Caco-2 (cell line): ENCODE results near the gene ETV3L. TPM values are rescaled to one million over a fixed set of nuclear protein-coding genes. Genes with fewer than 3 reads are reported as not detected.

Experiments used
- BruUV-seq: library from RNA; stranded (reverse); fragments of 400-500 nt; replicated peaks from 2 replicates; lab custom pipeline; 2021; lab: Mats Ljungman, UMichigan
- CTCF ChIA-PET: fragments of 300-600 bp; sonication (Branson Sonifier 250); formaldehyde crosslinking; loops from one replicate; lab custom pipeline; 2022; ENCODE audit warnings: antibody characterized with exemption; lab: Charles Lee
- POLR2A ChIA-PET: fragments of 300-600 bp; sonication (Branson Sonifier 250); formaldehyde crosslinking; loops from one replicate; lab custom pipeline; 2022; ENCODE audit warnings: antibody characterized with exemption; lab: Charles Lee
- DNase-seq, 2 experiments: peaks; one replicate each; pipeline versions ENCODE4 v3.0.0 to v3.0.0-alpha.2; 2020 to 2022
- H3K27me3 ChIP-seq: replicated peaks from 2 replicates; pipeline ENCODE4 v1.6.0; 2011; ENCODE audit warnings: low read length; ENCODE audit not compliant: control insufficient read depth, insufficient read depth
- H3K36me3 ChIP-seq: 2 replicates; pipeline ENCODE4 v1.5.1; 2011; ENCODE audit warnings: low read length; ENCODE audit not compliant: control insufficient read depth, insufficient read depth
- H3K4me1 ChIP-seq: fragments of 250-450 bp; sonication (Bioruptor Pico); 2 replicates; pipeline ENCODE4 v1.5.1; 2020; ENCODE audit warnings: mild to moderate bottlenecking
- H3K4me3 ChIP-seq: 2 replicates; pipeline ENCODE4 v1.5.1; 2011; ENCODE audit warnings: low read depth, mild to moderate bottlenecking, control low read depth, low read length
- H3K9me3 ChIP-seq: fragments of 250-450 bp; sonication (Bioruptor Pico); 2 replicates; pipeline ENCODE4 v1.5.1; 2020; ENCODE audit warnings: mild to moderate bottlenecking, moderate library complexity
- H3K27ac Mint-ChIP-seq: one replicate; pipeline ENCODE4 v1.8.0; 2022; ENCODE audit warnings: mixed read lengths; ENCODE audit not compliant: unreplicated experiment
- H3K27me3 Mint-ChIP-seq: one replicate; pipeline ENCODE4 v1.8.0; 2022; ENCODE audit warnings: mixed read lengths; ENCODE audit not compliant: insufficient read depth, unreplicated experiment
- H3K36me3 Mint-ChIP-seq: one replicate; pipeline ENCODE4 v1.8.0; 2022; ENCODE audit warnings: mild to moderate bottlenecking, mixed read lengths; ENCODE audit not compliant: insufficient read depth, unreplicated experiment
- H3K4me1 Mint-ChIP-seq: one replicate; pipeline ENCODE4 v1.8.0; 2022; ENCODE audit warnings: low read depth, mixed read lengths; ENCODE audit not compliant: unreplicated experiment
- H3K4me3 Mint-ChIP-seq: one replicate; pipeline ENCODE4 v1.8.0; 2022; ENCODE audit warnings: mild to moderate bottlenecking, moderate library complexity, mixed read lengths; ENCODE audit not compliant: unreplicated experiment
- H3K9me3 Mint-ChIP-seq: one replicate; pipeline ENCODE4 v1.8.0; 2022; ENCODE audit warnings: mixed read lengths; ENCODE audit not compliant: unreplicated experiment
- CTCF ChIP-seq, 2 experiments: fragments of 200-600 bp in 1 of 2; IDR thresholded peaks; 1 replicate in 1 of 2; 2 replicates in 1 of 2; pipeline versions ENCODE4 v1.5.1 to v1.8.0; 2011 to 2022; ENCODE audit warnings: antibody characterized with exemption in 1 of 2, control low read depth in 1 of 2, inconsistent platforms in 1 of 2, low read depth in 1 of 2, low read length in 1 of 2, mild to moderate bottlenecking in 1 of 2, moderate library complexity in 1 of 2; ENCODE audit not compliant: insufficient read depth in 1 of 2, severe bottlenecking in 1 of 2, unreplicated experiment in 1 of 2
- intact Hi-C: fragments of 100-400 bp; cut with micrococcal nuclease; formaldehyde crosslinking; loops from one replicate; pipeline ENCODE4 v1.10.0; 2022; ENCODE audit not compliant: unreplicated experiment
- total RNA-seq: library from RNA; stranded (reverse); gene quantifications from 2 replicates; pipeline ENCODE4 v1.2.3, GENCODE V29; 2022

ETV3L gene
- total RNA-seq, 1 experiment from 2014 or later, result not detected

- Mint-ChIP-seq H3K27me3 (peaks cover 5% of the 10 kb centered on the region), H3K27ac (no peak overlapping the region), H3K4me1 (peaks cover 5% of the 10 kb centered on the region), H3K36me3 (no peaks in the 10 kb centered on the region), H3K4me3 (no peak overlapping the region), H3K9me3 (no peaks in the 10 kb centered on the region)
- no peak for DNase-seq
- H3K36me3 ChIP-seq, result no peaks in the 10 kb centered on the region
- no peak for TF ChIP-seq CTCF (IDR thresholded peaks at IDR 0.05; ENCODE audit: insufficient read depth in 1 of 2, low read depth in 1 of 2, low read length in 1 of 2, severe bottlenecking in 1 of 2, unreplicated experiment in 1 of 2)
- H3K9me3 ChIP-seq, result no peaks in the 10 kb centered on the region
- intact Hi-C loops, result no loop called here
- BruUV-seq, result no TSS peak
- ChIA-PET POLR2A (no interaction called here), CTCF (interaction anchor here (1.4 kb wide), 1 partner anchor 21 kb away, joined by 3 read pairs; no protein-coding TSS in a partner anchor)
- H3K4me1 ChIP-seq, result no peaks in the 10 kb centered on the region
- H3K4me3 ChIP-seq, result no peak overlapping the region
- H3K27me3 ChIP-seq, result no peaks in the 10 kb centered on the region; the same call in 1 of the 2 replicates
These were observed 11.1 kb upstream of the ETV3L start for GRCh38 chr1:157110686-157111085.

GRCh38 chr1:157110003-157110402 is 10.4 kb upstream of the ETV3L start:
- intact Hi-C loops, result no loop called here
- peaks cover 5% of the 10 kb centered on the region for H3K27me3 Mint-ChIP-seq
- BruUV-seq, result no TSS peak
- no peaks in the 10 kb centered on the region for H3K9me3 Mint-ChIP-seq
- Histone ChIP-seq H3K4me3 (no peak overlapping the region), H3K9me3 (no peaks in the 10 kb centered on the region), H3K27me3 (no peaks in the 10 kb centered on the region; the same call in 1 of the 2 replicates), H3K4me1 (no peaks in the 10 kb centered on the region), H3K36me3 (no peaks in the 10 kb centered on the region)
- DNase-seq, result no peak
- TF ChIP-seq CTCF (IDR thresholded peaks at IDR 0.05; ENCODE audit: insufficient read depth in 1 of 2, low read depth in 1 of 2, low read length in 1 of 2, severe bottlenecking in 1 of 2, unreplicated experiment in 1 of 2), result no peak
- H3K4me1 Mint-ChIP-seq, result peaks cover 5% of the 10 kb centered on the region
- H3K27ac Mint-ChIP-seq, result no peak overlapping the region
- H3K4me3 Mint-ChIP-seq, result no peak overlapping the region
- no peaks in the 10 kb centered on the region for H3K36me3 Mint-ChIP-seq
- ChIA-PET POLR2A (no interaction called here), CTCF (interaction anchor here (0.6 to 1.4 kb wide), 2 partner anchors 20 to 35 kb away, joined by 3 read pairs; no protein-coding TSS in a partner anchor)

- H3K27me3 Mint-ChIP-seq, result peaks cover 8% of the 10 kb centered on the region
- H3K9me3 Mint-ChIP-seq, result no peaks in the 10 kb centered on the region
- H3K4me3 ChIP-seq, result no peak overlapping the region
- intact Hi-C loops, result no loop called here
- BruUV-seq, result no TSS peak
- no peak overlapping the region for H3K27ac Mint-ChIP-seq
- H3K4me1 ChIP-seq, result no peaks in the 10 kb centered on the region
- H3K36me3 ChIP-seq, result no peaks in the 10 kb centered on the region
- peaks cover 12% of the 10 kb centered on the region for H3K4me1 Mint-ChIP-seq
- TF ChIP-seq CTCF (IDR thresholded peaks at IDR 0.05; ENCODE audit: insufficient read depth in 1 of 2, low read depth in 1 of 2, low read length in 1 of 2, severe bottlenecking in 1 of 2, unreplicated experiment in 1 of 2), result no peak
- no peak overlapping the region for H3K4me3 Mint-ChIP-seq
- no peak for DNase-seq
- no peaks in the 10 kb centered on the region for H3K9me3 ChIP-seq
- H3K36me3 Mint-ChIP-seq, result no peaks in the 10 kb centered on the region
- ChIA-PET POLR2A (no interaction called here), CTCF (no interaction called here)
- H3K27me3 ChIP-seq, result no peaks in the 10 kb centered on the region; the same call in 1 of the 2 replicates
These were observed 8.8 kb upstream of the ETV3L start for GRCh38 chr1:157108448-157108847.
